GM23248 (cell line): ENCODE results near the gene DNLZ. TPM values are rescaled to one million over a fixed set of nuclear protein-coding genes. Genes with fewer than 3 reads are reported as not detected.
A peak's percentile ranks its signal among the peaks of the same experiment; 100 is the strongest.

Source experiments
- DNase-seq: peaks from one replicate; pipeline ENCODE4 v3.0.0-alpha.2; 2015
- H2AFZ ChIP-seq: fragments of 200-600 bp; sonication (generic); 2 replicates; pipeline ENCODE4 v1.6.1; 2016; ENCODE audit warnings: antibody characterized with exemption
- H3F3A ChIP-seq: fragments of 200-600 bp; sonication (generic); 2 replicates; pipeline ENCODE4 v1.6.1; 2016; ENCODE audit warnings: mild to moderate bottlenecking, antibody characterized with exemption, mixed run types; ENCODE audit not compliant: insufficient read depth
- H3K27ac ChIP-seq: fragments of 200-600 bp; sonication (generic); 2 replicates; pipeline ENCODE4 v1.5.1; 2016; ENCODE audit warnings: mild to moderate bottlenecking
- H3K27me3 ChIP-seq: fragments of 200-600 bp; sonication (generic); replicated peaks from 2 replicates; pipeline ENCODE4 v1.6.1; 2016; ENCODE audit warnings: mild to moderate bottlenecking; ENCODE audit not compliant: insufficient read depth
- H3K36me3 ChIP-seq: fragments of 200-600 bp; sonication (generic); 2 replicates; pipeline ENCODE4 v1.6.1; 2016; ENCODE audit warnings: low read depth, mild to moderate bottlenecking
- H3K4me1 ChIP-seq: fragments of 200-600 bp; sonication (generic); 2 replicates; pipeline ENCODE4 v1.6.1; 2016; ENCODE audit warnings: mild to moderate bottlenecking; ENCODE audit not compliant: insufficient read depth
- H3K4me2 ChIP-seq: fragments of 200-600 bp; sonication (generic); one replicate; pipeline ENCODE4 v1.6.1; 2016; ENCODE audit warnings: mild to moderate bottlenecking; ENCODE audit not compliant: unreplicated experiment
- H3K4me3 ChIP-seq: fragments of 200-600 bp; sonication (generic); 2 replicates; pipeline ENCODE4 v1.5.1; 2016; ENCODE audit warnings: mild to moderate bottlenecking
- H3K79me2 ChIP-seq: fragments of 200-600 bp; sonication (generic); 2 replicates; pipeline ENCODE4 v1.6.1; 2016; ENCODE audit warnings: mild to moderate bottlenecking; ENCODE audit not compliant: insufficient read depth
- H3K9ac ChIP-seq: fragments of 200-600 bp; sonication (generic); 2 replicates; pipeline ENCODE4 v1.6.1; 2016; ENCODE audit warnings: mild to moderate bottlenecking
- H3K9me2 ChIP-seq: fragments of 200-600 bp; sonication (generic); 2 replicates; pipeline ENCODE4 v1.6.1; 2016; ENCODE audit warnings: mixed run types, mild to moderate bottlenecking, moderate library complexity; ENCODE audit not compliant: insufficient read depth
- H3K9me3 ChIP-seq: fragments of 200-600 bp; sonication (generic); one replicate; pipeline ENCODE4 v1.6.1; 2017; ENCODE audit warnings: low read depth
- H4K20me1 ChIP-seq: fragments of 200-600 bp; sonication (generic); 2 replicates; pipeline ENCODE4 v1.6.0; 2016; ENCODE audit not compliant: insufficient read depth
- EZH2 ChIP-seq: fragments of 200-600 bp; sonication (generic); IDR thresholded peaks from 2 replicates; pipeline ENCODE4 v1.6.1; 2018; ENCODE audit warnings: antibody characterized with exemption, mild to moderate bottlenecking; ENCODE audit not compliant: insufficient read depth, poor library complexity, severe bottlenecking
- EZH2phosphoT487 ChIP-seq: fragments of 200-600 bp; sonication (generic); IDR thresholded peaks from 2 replicates; pipeline ENCODE4 v1.6.1; 2018; ENCODE audit warnings: antibody characterized with exemption, moderate library complexity, mild to moderate bottlenecking, low read depth; ENCODE audit not compliant: insufficient read depth
- WGBS, 2 experiments: methylation state at CpG; one replicate each; pipeline ENCODE4 v1.1.6; 2015 to 2017; ENCODE audit warnings: low lambda C conversion rate in 2 of 2, low coverage in 1 of 2; ENCODE audit errors: missing lambda C conversion rate in 2 of 2; 5-methylcytosine and 5-hydroxymethylcytosine counted together
- in situ Hi-C: fragments of 300-500 bp; cut with MboI; formaldehyde crosslinking; loops from 2 replicates; pipeline ENCODE4 v1.15.0; 2020
- polyA plus RNA-seq: library from polyadenylated mRNA; unstranded; fragments of >200 nt; fragmentation: Nextera tagmentation; extraction: Ambion mirVana; gene quantifications from 2 replicates; pipeline ENCODE4 v1.2.1, GENCODE V29; 2016
- total RNA-seq: library from RNA; depleted of rRNA; stranded (reverse); fragments of >200 nt; shearing (Covaris generic); gene quantifications from 2 replicates; pipeline ENCODE4 v1.2.3, GENCODE V29; 2014

Gene DNLZ
- total and polyA plus RNA-seq, 2 experiments from 2014 or later, result 27.1 to 49.8 TPM

DNA sequence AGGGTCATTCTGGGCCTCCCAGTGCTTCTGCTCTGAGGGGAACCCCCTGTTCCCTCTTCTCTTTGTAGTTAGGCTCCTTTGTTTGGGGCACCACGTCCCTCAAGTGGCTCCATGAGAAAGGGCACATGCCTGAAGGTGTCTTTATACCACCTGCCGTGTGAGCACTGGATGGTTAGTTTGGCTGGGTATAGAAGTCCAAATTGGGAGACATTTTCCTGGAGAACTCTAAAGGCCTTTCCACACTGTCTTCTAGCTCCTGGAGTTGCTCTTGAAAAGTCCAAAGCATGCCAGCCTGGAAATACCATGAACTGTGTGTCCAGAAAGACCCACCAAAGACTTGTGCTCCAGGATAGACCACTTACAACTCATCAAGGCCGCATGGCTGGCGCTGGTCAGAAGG lies 48.6 kb downstream of the DNLZ start:
- H3F3A ChIP-seq, result no peaks in the 10 kb centered on the region
- no peaks in the 10 kb centered on the region for H3K79me2 ChIP-seq
- DNase-seq, result no peak
- H3K27ac ChIP-seq, result no peak overlapping the region
- no peak overlapping the region for H2AFZ ChIP-seq
- H3K9me3 ChIP-seq, result no peaks in the 10 kb centered on the region
- 62 to 66% methylated on average over 4 of the region's 4 CpGs for WGBS, 2 experiments
- no peaks in the 10 kb centered on the region for H3K9me2 ChIP-seq
- no peaks in the 10 kb centered on the region for H3K27me3 ChIP-seq
- H3K36me3 ChIP-seq, result no peaks in the 10 kb centered on the region
- in situ Hi-C loops, result no loop called here
- H3K4me1 ChIP-seq, result no peaks in the 10 kb centered on the region
- no peaks in the 10 kb centered on the region for H4K20me1 ChIP-seq
- no peak overlapping the region for H3K4me2 ChIP-seq
- H3K4me3 ChIP-seq, result no peak overlapping the region
- TF ChIP-seq EZH2phosphoT487, result no peak
- no peak for TF ChIP-seq EZH2
- H3K9ac ChIP-seq, result no peak overlapping the region

GRCh38 chr9:136314056-136314416 lies 49.5 kb downstream of the DNLZ start:
- H3K9ac ChIP-seq, result no peak overlapping the region
- H3K9me2 ChIP-seq, result no peaks in the 10 kb centered on the region
- no peaks in the 10 kb centered on the region for H3F3A ChIP-seq
- H3K79me2 ChIP-seq, result no peaks in the 10 kb centered on the region
- H3K27me3 ChIP-seq, result no peaks in the 10 kb centered on the region
- no peaks in the 10 kb centered on the region for H3K36me3 ChIP-seq
- H3K4me1 ChIP-seq, result no peaks in the 10 kb centered on the region
- H3K4me3 ChIP-seq, result no peak overlapping the region
- no peaks in the 10 kb centered on the region for H3K9me3 ChIP-seq
- no peak overlapping the region for H3K27ac ChIP-seq
- no peak overlapping the region for H2AFZ ChIP-seq
- WGBS, 2 experiments, result 78 to 80% methylated on average over 3 of the region's 3 CpGs
- no peak for DNase-seq
- TF ChIP-seq EZH2phosphoT487 (no peak), EZH2 (no peak)
- in situ Hi-C loops, result no loop called here
- H4K20me1 ChIP-seq, result no peaks in the 10 kb centered on the region
- no peak overlapping the region for H3K4me2 ChIP-seq

DNA sequence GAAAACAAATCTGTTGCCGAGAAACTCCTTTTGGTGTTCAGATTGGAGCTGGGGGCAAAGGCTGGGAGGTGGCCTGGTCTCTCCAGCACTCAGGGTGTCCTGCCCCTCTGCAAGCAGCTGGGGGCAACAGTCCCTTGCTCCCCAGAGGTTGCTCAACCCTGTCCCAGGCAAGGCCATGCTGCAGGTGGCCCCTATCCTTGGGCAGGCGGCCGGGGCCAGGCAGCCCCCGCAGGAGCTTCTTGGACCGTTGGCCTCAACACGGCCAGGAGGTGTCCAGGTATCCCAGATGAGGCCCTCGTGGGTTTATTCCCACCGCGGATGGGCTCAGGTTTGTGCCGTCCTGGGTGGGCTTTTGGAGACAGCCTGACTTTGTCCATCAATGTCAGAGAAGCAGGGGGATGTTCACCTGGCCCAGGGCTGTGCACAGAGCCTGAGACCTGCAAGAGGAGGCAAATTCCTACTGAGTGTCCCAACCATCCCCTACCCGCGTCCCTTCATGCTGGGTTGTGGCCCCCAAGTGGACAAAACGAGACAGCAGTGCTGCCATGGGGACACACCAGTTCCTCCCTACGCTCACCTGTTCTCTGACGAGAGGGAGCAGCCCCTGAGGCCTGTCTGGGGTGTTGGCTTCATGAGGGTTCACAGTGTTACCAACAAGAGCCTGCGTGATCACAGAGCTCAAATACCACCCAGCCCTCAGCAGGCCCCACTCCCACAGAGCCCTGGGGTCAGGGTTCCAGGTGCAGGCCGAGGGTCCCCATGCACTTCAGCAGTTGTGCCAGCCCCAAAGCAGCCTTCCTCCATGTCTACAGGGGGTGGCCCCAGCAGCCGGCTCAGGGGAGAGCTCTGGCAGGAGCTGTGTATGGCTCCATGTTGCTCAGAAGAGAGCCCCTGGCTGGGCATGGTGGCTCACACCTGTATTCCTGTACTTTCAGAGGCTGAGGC lies 50.2 kb downstream of the DNLZ start:
- WGBS, 2 experiments, result 79 to 83% methylated on average over 12 to 18 of the region's 18 CpGs
- in situ Hi-C loops, result no loop called here
- no peaks in the 10 kb centered on the region for H3K9me3 ChIP-seq
- H4K20me1 ChIP-seq, result no peaks in the 10 kb centered on the region
- no peaks in the 10 kb centered on the region for H3K9me2 ChIP-seq
- H3K27ac ChIP-seq, result no peak overlapping the region
- peaks cover 4% of the 10 kb centered on the region; the same call in 1 of the 2 replicates for H3F3A ChIP-seq
- H3K4me1 ChIP-seq, result no peaks in the 10 kb centered on the region
- no peaks in the 10 kb centered on the region for H3K36me3 ChIP-seq
- no peak overlapping the region for H3K4me3 ChIP-seq
- no peaks in the 10 kb centered on the region for H3K27me3 ChIP-seq
- no peak for TF ChIP-seq EZH2
- no peak for TF ChIP-seq EZH2phosphoT487
- H3K4me2 ChIP-seq, result no peak overlapping the region
- no peak overlapping the region for H3K9ac ChIP-seq
- no peak for DNase-seq
- no peaks in the 10 kb centered on the region for H3K79me2 ChIP-seq
- no peak overlapping the region for H2AFZ ChIP-seq

- peak; percentile 69 for DNase-seq
- Histone ChIP-seq H3K4me1 (no peaks in the 10 kb centered on the region), H2AFZ (no peak overlapping the region), H3K9ac (no peak overlapping the region), H3K27me3 (no peaks in the 10 kb centered on the region), H3K27ac (no peak overlapping the region), H3K36me3 (no peaks in the 10 kb centered on the region), H3K79me2 (no peaks in the 10 kb centered on the region), H3K9me2 (no peaks in the 10 kb centered on the region), H3K4me3 (no peak overlapping the region), H3K4me2 (no peak overlapping the region), H4K20me1 (no peaks in the 10 kb centered on the region), H3F3A (peaks cover 11% of the 10 kb centered on the region; the same call in 1 of the 2 replicates), H3K9me3 (no peaks in the 10 kb centered on the region)
- TF ChIP-seq EZH2 (no peak), EZH2phosphoT487 (no peak)
- 37 to 45% methylated on average over 11 of the region's 12 CpGs for WGBS, 2 experiments
- in situ Hi-C loops, result no loop called here
Measured at GRCh38 chr9:136312436-136312835, 51.1 kb downstream of the DNLZ start.
